Prostate gland (tissue), 2 donors: ENCODE results near the gene PSMB5. TPM values are rescaled to one million over a fixed set of nuclear protein-coding genes. Genes with fewer than 3 reads are reported as not detected.

Experiments
- DNase-seq: peaks from one replicate; pipeline ENCODE4 v3.0.0-alpha.2; 2019; ENCODE audit warnings: low spot score
- H3K27ac ChIP-seq, 2 donors: fragments of 200-600 bp; sonication (generic); 2 replicates each; pipeline ENCODE4 v1.5.1; 2017 to 2019
- H3K27me3 ChIP-seq: fragments of 200-600 bp; sonication (generic); replicated peaks from 2 replicates; pipeline ENCODE4 v1.5.1; 2019; ENCODE audit not compliant: insufficient read depth
- H3K36me3 ChIP-seq, 2 donors: fragments of 200-600 bp; sonication (generic); 1 replicate in 1 of 2; 2 replicates in 1 of 2; pipeline versions ENCODE4 v1.5.1 to v1.8.1; 2017 to 2019
- H3K4me1 ChIP-seq: fragments of 200-600 bp; sonication (generic); replicated peaks from 2 replicates; pipeline ENCODE4 v1.5.1; 2019
- H3K4me3 ChIP-seq, 2 donors: fragments of 200-600 bp; sonication (generic); 2 replicates each; pipeline ENCODE4 v1.5.1; 2017 to 2019
- H3K9me3 ChIP-seq: fragments of 200-600 bp; sonication (generic); 2 replicates; pipeline ENCODE4 v1.5.1; 2017
- POLR2A ChIP-seq: fragments of 450-650 bp; IDR thresholded peaks from one replicate; pipeline ENCODE4 v1.6.1; 2016; ENCODE audit warnings: antibody characterized with exemption, mild to moderate bottlenecking
- POLR2AphosphoS5 ChIP-seq: sonication (generic); formaldehyde crosslinking; IDR thresholded peaks from one replicate; pipeline ENCODE4 v1.6.1; 2017; ENCODE audit warnings: antibody characterized with exemption
- WGBS: methylation state at CpG from one replicate; pipeline ENCODE4 v1.1.5; 2018; 5-methylcytosine and 5-hydroxymethylcytosine counted together
- intact Hi-C: fragments of 100-400 bp; cut with DNase I; formaldehyde crosslinking; loops from one replicate; pipeline ENCODE4 v1.14.2; 2022
- total RNA-seq, 2 donors: library from RNA; depleted of rRNA; stranded (reverse); fragments of >200 nt; gene quantifications; one replicate each; pipeline ENCODE4 v1.1.0, GENCODE V29; 2016
- TF ChIP-seq, protein P1 (sequence below), 4 experiments: fragments of 200-600 bp in 2 of 4; fragments of 450-650 bp in 2 of 4; sonication (generic) in 2 of 4; IDR thresholded peaks; 1 replicate in 3 of 4; 2 replicates in 1 of 4; pipeline ENCODE4 v1.5.1; 2016 to 2019; ENCODE audit warnings: antibody characterized with exemption in 4 of 4, mild to moderate bottlenecking in 2 of 4, moderate library complexity in 2 of 4

Gene PSMB5
- total RNA-seq, 2 donors from 2014 or later, result 124 to 152 TPM

DNA sequence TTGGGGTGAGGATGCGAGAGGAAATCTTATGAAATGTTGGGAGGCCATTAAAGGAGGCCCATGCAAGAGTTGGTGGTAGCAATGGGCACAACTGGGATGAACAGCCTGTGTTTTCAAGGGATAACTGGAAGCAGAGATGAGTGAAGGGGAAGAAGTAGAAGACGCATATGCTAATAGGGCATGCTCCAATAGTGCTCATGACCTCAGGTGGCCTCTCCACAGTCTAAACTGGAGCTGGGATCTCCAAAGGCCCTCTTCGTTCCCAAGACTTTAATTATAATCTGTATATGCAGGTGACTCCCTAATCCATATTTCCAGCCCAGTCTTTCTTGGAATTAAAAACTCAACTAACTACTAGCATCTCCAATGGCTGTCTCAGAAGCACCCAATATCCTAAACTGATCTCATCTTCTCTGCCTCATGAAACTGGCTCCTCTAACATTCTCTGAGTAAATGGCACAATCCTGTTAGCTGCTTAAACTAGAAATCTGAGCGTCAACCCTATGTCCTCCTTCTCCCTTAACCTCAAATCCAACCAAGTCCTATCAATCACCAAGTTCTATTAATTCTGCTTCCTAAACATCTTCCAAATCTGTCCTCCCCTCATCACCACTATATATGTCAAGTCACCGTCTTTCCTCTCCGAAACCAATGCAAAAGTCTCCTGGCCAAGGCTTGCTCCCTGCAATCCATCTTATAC lies 49.6 kb downstream of the PSMB5 start:
- intact Hi-C loops, result no loop called here
- Histone ChIP-seq H3K27ac (no peak overlapping the region), H3K27me3 (no peaks in the 10 kb centered on the region), H3K4me1 (no peaks in the 10 kb centered on the region), H3K36me3 (no peaks in the 10 kb centered on the region), H3K9me3 (no peaks in the 10 kb centered on the region), H3K4me3 (no peak overlapping the region)
- no peak for DNase-seq
- WGBS, result 90% methylated on average over 6 of the region's 6 CpGs
- TF ChIP-seq POLR2A (no peak), POLR2AphosphoS5 (no peak)
- TF ChIP-seq, protein P1, sequence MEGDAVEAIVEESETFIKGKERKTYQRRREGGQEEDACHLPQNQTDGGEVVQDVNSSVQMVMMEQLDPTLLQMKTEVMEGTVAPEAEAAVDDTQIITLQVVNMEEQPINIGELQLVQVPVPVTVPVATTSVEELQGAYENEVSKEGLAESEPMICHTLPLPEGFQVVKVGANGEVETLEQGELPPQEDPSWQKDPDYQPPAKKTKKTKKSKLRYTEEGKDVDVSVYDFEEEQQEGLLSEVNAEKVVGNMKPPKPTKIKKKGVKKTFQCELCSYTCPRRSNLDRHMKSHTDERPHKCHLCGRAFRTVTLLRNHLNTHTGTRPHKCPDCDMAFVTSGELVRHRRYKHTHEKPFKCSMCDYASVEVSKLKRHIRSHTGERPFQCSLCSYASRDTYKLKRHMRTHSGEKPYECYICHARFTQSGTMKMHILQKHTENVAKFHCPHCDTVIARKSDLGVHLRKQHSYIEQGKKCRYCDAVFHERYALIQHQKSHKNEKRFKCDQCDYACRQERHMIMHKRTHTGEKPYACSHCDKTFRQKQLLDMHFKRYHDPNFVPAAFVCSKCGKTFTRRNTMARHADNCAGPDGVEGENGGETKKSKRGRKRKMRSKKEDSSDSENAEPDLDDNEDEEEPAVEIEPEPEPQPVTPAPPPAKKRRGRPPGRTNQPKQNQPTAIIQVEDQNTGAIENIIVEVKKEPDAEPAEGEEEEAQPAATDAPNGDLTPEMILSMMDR (IDR thresholded peaks at IDR 0.05), result no peak

DNA sequence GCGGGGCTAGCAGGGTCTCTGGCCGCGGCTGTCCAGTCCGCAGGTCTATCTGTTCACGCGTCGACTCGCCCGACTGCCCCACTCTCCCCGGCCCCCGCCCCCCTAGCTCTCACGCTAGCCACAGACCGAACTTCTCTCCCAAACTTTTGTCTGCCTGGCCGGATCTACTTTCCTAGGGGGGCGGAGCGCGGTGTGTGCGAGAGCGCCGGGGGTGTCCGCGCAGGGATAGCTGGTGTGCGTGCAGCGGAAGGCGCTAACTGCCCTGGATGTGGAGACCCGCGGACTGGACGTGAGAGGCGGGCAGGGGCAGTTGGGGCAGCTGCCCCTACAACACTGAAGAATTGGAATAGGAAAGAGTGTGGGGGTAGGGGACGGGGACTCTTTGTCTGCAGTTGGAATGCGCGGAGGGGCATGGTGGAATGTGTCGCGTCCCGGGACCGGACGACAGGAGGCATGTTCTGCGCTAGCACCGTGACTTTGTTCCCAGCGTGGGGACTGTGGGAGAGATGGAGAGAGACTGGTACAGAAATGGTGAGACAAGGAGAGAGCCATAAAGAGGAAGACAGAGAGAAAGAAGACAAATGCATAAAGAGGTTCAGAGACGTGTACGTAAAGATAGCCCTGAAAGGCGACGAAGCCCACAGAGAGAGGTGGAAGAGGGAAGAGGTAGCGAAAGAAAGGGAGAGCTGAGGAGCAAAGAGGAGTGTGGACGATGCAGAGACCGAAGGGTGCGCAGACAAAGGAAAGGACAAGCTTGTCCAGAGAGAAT lies 52.0 kb downstream of the PSMB5 start, which contains the start of gene AJUBA:
AJUBA (minus strand) TSS at position 75 of the 769 bp plus-strand sequence. CDS start 285 bp downstream, outside the sequence.
- no peaks in the 10 kb centered on the region for H3K36me3 ChIP-seq
- H3K4me1 ChIP-seq, result peaks cover 4% of the 10 kb centered on the region
- no peaks in the 10 kb centered on the region for H3K9me3 ChIP-seq
- intact Hi-C loops, result loop anchor here (1.0 to 2.0 kb wide), 2 partner anchors 8 to 52 kb away; no protein-coding TSS in a partner anchor
- no peaks in the 10 kb centered on the region for H3K27me3 ChIP-seq
- DNase-seq, result peak; percentile 83
- under 1% methylated on average over 48 of the region's 48 CpGs for whole genome bisulfite sequencing
- peak within 1 kb of the TSS; percentile 76 to 86 for H3K27ac ChIP-seq
- peak within 1 kb of the TSS; percentile 57 to 62 for H3K4me3 ChIP-seq
- TF ChIP-seq POLR2A (peak; percentile 47), POLR2AphosphoS5 (peak; percentile 76)
- TF ChIP-seq, protein P1 (IDR thresholded peaks at IDR 0.05), result peak in 3 of 4 experiments; percentile 21 to 38 (median 29)

GRCh38 chr14:22981876-22982476 lies 52.7 kb downstream of the PSMB5 start:
- intact Hi-C loops, result loop anchor here (1.0 to 2.0 kb wide), 2 partner anchors 8 to 51 kb away; no protein-coding TSS in a partner anchor
- Histone ChIP-seq H3K4me1 (peaks cover 4% of the 10 kb centered on the region), H3K36me3 (no peaks in the 10 kb centered on the region), H3K27me3 (no peaks in the 10 kb centered on the region), H3K27ac (peak overlapping the region; percentile 76 to 86), H3K4me3 (peak overlapping the region; percentile 57 to 62), H3K9me3 (no peaks in the 10 kb centered on the region)
- TF ChIP-seq POLR2A (no peak), POLR2AphosphoS5 (no peak)
- TF ChIP-seq, protein P1 (IDR thresholded peaks at IDR 0.05), result no peak
- 1% methylated on average over 48 of the region's 51 CpGs for WGBS
- no peak for DNase-seq

GRCh38 chr14:22981090-22981875 lies 53.4 kb downstream of the PSMB5 start:
- Histone ChIP-seq H3K27me3 (no peaks in the 10 kb centered on the region), H3K36me3 (no peaks in the 10 kb centered on the region), H3K4me3 (peak overlapping the region; percentile 57 to 62), H3K9me3 (no peaks in the 10 kb centered on the region), H3K27ac (peak overlapping the region; percentile 76 to 86), H3K4me1 (peaks cover 4% of the 10 kb centered on the region)
- no peak for DNase-seq
- no peak for TF ChIP-seq POLR2AphosphoS5
- no peak for TF ChIP-seq POLR2A
- 1% methylated on average over 41 of the region's 76 CpGs for WGBS
- intact Hi-C loops, result no loop called here
